Measurements from ENCODE around the gene OPA1.

The OPA1 gene

DNA sequence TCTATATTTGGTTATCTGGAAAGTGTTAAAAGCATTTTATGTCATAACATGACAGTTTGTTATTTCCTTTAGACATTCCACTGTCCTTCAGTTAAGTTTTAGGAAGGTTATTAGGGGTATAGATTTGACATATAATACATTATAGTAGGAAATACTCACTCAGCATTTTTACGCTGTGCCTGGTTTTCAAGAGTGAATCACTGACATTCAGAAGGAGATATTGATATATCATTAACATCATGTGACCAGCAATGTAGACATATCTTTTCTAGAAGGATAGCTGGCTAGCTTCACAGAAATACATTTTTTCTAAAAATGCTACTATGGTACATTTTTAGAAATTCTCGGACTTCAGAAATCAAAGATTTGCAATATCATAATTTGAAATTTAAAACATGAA lies 57.6 kb downstream of the OPA1 start:
- no peak for DNase-seq (ENCODE audit: low read depth)

DNA sequence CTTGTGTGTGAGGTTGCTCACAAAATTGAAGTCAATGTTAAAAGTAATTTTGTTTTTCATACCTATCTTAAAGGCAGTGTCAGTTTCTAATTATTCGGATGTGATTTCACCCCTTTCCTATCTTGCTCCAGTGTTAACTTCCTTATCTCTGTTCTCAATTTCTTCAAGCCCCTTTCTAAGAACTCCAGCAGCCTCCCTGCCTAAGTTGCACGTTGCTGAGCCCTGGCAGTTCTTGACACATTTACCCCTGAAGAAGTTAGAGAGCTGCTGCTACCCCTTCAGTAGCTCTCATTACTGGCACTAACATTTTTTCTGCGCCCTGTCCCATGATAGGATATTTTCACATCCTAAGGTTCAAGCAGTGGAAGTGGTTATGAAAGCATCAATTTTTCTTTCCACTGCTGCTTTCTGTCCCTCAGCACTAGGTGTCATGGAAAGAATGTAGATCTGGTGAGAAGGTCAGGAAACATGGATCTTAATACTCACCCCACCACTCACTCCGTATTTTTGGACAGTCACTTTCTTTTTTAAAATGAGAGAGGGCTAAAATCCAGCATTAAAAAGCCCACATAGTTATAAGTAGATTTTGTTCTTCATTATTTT lies 62.9 kb downstream of the OPA1 start:
- DNase-seq (ENCODE audit: low read depth), result no peak

- no peak for DNase-seq (ENCODE audit: low read depth)
Observed at GRCh38 chr3:193656445-193656844, 63.4 kb downstream of the OPA1 start.

DNA sequence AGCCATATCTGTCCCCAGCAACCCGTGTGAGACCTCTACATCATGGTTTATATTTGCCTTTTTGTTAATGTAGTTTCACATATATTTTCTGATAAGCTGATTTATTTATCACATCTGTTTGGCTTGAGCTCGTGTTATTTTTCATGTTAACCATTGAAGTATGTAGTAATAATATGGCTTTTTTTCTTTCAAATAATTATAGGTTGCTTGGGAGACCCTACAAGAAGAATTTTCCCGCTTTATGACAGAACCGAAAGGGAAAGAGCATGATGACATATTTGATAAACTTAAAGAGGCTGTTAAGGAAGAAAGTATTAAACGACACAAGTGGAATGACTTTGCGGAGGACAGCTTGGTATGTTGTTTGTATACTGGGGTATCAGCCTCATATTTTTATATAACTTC lies 63.9 kb downstream of the OPA1 start:
- DNase-seq (ENCODE audit: low read depth), result no peak

DNA sequence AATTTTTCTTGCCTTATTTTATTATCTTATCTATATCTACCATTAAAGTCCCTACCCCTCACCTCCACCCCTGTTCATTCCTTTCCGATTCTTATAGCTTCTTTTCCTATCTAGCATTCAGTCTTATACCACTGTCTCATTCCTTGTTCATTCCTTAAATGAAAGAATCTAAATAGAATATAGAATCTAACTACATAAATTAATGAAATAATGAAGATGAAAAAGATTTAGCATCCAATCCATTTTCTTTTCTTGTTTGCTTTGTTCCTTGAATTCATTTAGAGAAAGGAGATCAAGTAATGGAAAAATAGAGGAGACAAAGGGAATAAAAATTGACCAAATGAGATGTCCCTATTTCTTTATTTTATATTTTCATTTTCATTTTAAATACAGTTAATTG lies 67.2 kb downstream of the OPA1 start:
- DNase-seq (ENCODE audit: low read depth), result no peak

- no peak for DNase-seq (ENCODE audit: low read depth)
Observed at GRCh38 chr3:193660698-193661411, 67.8 kb downstream of the OPA1 start.

- no peak for DNase-seq (ENCODE audit: low read depth)
Observed at GRCh38 chr3:193662757-193663322, 69.8 kb downstream of the OPA1 start.

DNA sequence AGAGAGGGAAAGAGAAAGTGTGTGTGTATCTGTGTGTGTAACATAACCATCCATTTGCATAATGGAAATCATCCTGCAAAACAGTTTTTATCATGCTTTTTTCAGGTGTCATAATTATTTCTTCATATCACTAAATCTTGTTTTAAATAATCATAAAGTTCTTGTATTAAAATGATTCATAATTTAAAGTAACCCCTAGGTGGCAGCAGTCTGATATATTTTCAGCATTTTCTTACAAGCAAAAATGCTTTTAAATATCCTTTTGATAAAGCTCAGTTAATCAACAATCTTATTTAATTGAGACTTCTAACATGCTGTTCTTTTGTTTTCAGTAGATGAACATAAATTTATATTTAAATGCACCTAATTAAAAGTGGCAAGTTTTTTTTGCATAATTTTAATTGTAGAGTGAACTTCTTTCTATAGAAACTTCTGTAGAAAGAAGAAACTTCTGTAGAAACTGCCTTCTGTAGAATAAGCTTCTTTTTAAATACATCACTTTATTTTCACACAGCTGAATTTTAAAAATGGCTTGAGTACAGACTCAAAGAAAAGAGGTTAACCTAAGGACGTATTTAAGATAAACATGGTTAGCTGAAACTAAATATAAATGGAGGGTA lies 72.5 kb downstream of the OPA1 start:
- no peak for DNase-seq (ENCODE audit: low read depth)

GRCh38 chr3:193673845-193674244 lies 80.8 kb downstream of the OPA1 start:
- DNase-seq (ENCODE audit: low read depth), result no peak

DNA sequence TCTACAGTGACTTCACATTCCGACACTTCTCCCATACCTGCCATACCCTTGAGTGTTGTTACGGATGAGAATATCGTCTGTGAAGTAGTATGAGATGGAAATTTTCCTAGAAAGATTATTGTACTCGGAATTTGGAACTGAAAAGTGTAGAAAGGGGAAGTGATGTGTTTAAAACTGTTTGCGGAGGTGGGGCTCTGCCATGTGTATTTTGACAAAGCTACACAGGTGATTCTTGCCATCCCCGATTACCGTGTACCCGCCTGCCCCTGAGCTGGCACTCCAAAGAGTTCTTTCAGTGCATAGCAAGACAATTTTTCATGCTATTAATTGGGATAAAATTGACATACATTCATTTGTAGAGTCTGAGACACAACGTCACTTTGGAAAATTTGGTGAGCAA lies 81.7 kb downstream of the OPA1 start:
- DNase-seq (ENCODE audit: low read depth), result no peak

- no peak for DNase-seq (ENCODE audit: low read depth)
Observed at GRCh38 chr3:193677734-193678133, 84.7 kb downstream of the OPA1 start.

- DNase-seq (ENCODE audit: low read depth), result no peak
Observed at GRCh38 chr3:193680220-193680619, 87.2 kb downstream of the OPA1 start.

- no peak for DNase-seq (ENCODE audit: low read depth)
Observed at GRCh38 chr3:193681631-193682030, 88.6 kb downstream of the OPA1 start.

- no peak for DNase-seq (ENCODE audit: low read depth)
Observed at GRCh38 chr3:193686665-193687483, 93.9 kb downstream of the OPA1 start.

- no peak for DNase-seq (ENCODE audit: low read depth)
Observed at GRCh38 chr3:193688834-193689714, 96.1 kb downstream of the OPA1 start.

- DNase-seq (ENCODE audit: low read depth), result no peak
Observed at GRCh38 chr3:193693774-193694173, 100.8 kb downstream of the OPA1 start.

- DNase-seq (ENCODE audit: low read depth), result peak; percentile 50
Observed at GRCh38 chr3:193701953-193702635, 109.1 kb downstream of the OPA1 start.

- DNase-seq (ENCODE audit: low read depth), result peak; percentile 34
Observed at GRCh38 chr3:193702967-193703366, 110.0 kb downstream of the OPA1 start.

DNA sequence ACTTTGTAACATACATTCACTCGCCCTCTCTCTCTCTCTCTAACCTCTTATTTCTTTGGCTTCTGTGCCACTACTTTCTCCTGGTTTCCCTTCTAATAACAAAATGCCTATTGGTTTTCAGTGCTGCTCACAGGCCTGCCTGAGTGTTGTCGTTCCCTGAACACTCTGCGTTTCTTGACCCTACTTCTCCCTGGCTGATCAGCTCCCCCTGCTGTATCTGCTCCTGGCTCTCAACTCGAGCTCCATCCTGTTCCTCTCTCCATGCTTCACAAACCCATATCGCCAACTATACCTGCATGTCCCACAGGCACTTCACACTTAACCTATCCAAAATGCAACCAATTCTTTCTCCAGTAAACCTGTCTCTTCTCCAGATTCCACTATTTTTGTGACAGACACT lies 111.4 kb downstream of the OPA1 start:
- DNase-seq (ENCODE audit: low read depth), result no peak

DNA sequence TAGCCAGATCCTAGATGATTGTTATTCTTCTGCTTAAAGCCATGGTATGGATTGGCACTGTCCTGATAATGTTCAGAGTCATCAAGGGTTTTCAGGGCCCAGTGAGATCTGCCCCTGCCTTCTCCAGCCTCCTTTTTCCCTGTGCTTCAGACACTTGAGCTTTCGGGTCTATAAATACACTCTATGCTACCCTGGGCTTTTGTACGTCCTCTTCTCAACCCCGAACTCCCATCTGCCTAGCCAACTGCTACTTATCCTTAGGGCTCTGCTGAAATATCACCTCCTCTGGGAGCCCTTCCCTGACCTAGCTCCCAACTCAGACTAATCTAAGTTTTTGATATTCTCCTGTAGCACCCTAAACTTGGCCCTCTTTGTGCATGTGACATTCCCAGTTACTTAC lies 115.3 kb downstream of the OPA1 start:
- DNase-seq (ENCODE audit: low read depth), result no peak

All from non-pigmented ciliary epithelial cell (primary cell).